H54 (cell line): Measurements from ENCODE around the gene CTCF.
"Not testable (repeated sequence)": the region's sequence is repeated elsewhere in the genome, so short reads cannot be mapped to it uniquely, and the experiment has no call there.

Source experiments
- DNase-seq: peaks from one replicate; pipeline ENCODE4 v3.0.0; 2011; ENCODE audit warnings: low spot score, mixed read lengths; ENCODE audit not compliant: insufficient read length
- FAIRE-seq: peaks from 3 replicates; lab custom pipeline; 2011; peaks lifted over from hg19 to GRCh38; lab: Jason Lieb, UNC
- POLR2A ChIP-seq: IDR thresholded peaks from 2 replicates; pipeline ENCODE4 v1.6.1; 2011; ENCODE audit warnings: low read depth, mild to moderate bottlenecking, low read length

Gene CTCF

GRCh38 chr16:67528870-67529581 lies 33.3 kb upstream of the CTCF start:
- no peak for FAIRE-seq
- TF ChIP-seq POLR2A = peak; percentile 82
- no peak for DNase-seq

- DNase-seq = no peak
- TF ChIP-seq POLR2A = no peak
Measured at GRCh38 chr16:67529582-67530012, 32.7 kb upstream of the CTCF start.

GRCh38 chr16:67530013-67530939 lies 32.0 kb upstream of the CTCF start:
- peak; percentile 54 for TF ChIP-seq POLR2A
- DNase-seq (peak; percentile 78), FAIRE-seq (no peak)

More at GRCh38 chr16:67529582-67530012, 32.7 kb upstream of the CTCF start:
- no peak for FAIRE-seq

GRCh38 chr16:67531247-67531646 lies 31.1 kb upstream of the CTCF start:
- FAIRE-seq = no peak
- no peak for DNase-seq
- no peak for TF ChIP-seq POLR2A

GRCh38 chr16:67533024-67533560 lies 29.2 kb upstream of the CTCF start:
- DNase-seq = no peak
- TF ChIP-seq POLR2A = no peak
- FAIRE-seq = no peak

- not testable (repeated sequence) for DNase-seq, FAIRE-seq
Measured at GRCh38 chr16:67533987-67534386, 28.3 kb upstream of the CTCF start.

GRCh38 chr16:67534431-67534830 lies 27.9 kb upstream of the CTCF start:
- no peak for FAIRE-seq
- no peak for DNase-seq
- TF ChIP-seq POLR2A = no peak

GRCh38 chr16:67535201-67535600 lies 27.1 kb upstream of the CTCF start:
- FAIRE-seq = no peak
- no peak for TF ChIP-seq POLR2A
- no peak for DNase-seq

GRCh38 chr16:67537270-67537635 lies 25.1 kb upstream of the CTCF start:
- DNase-seq = no peak
- FAIRE-seq = no peak
- no peak for TF ChIP-seq POLR2A

GRCh38 chr16:67537636-67538591 lies 24.4 kb upstream of the CTCF start:
- no peak for TF ChIP-seq POLR2A
- DNase-seq (no peak), FAIRE-seq (no peak)

GRCh38 chr16:67538666-67539101 lies 23.6 kb upstream of the CTCF start:
- TF ChIP-seq POLR2A = no peak
- FAIRE-seq (no peak), DNase-seq (no peak)

GRCh38 chr16:67539271-67539670 lies 23.1 kb upstream of the CTCF start:
- FAIRE-seq = no peak
- no peak for DNase-seq
- TF ChIP-seq POLR2A = no peak
